22Rv1 (cell line): ENCODE measurements around the gene RIBC2.

Experiments
- ZFX ChIP-seq: fragments of 450-650 bp; IDR thresholded peaks from 2 replicates; pipeline ENCODE4 v1.6.1; 2017; ENCODE audit warnings: antibody characterized with exemption, borderline replicate concordance
- TF ChIP-seq, protein P1 (sequence below): fragments of 450-650 bp; IDR thresholded peaks from 2 replicates; pipeline ENCODE4 v1.5.1; 2017; ENCODE audit warnings: mild to moderate bottlenecking

DNA sequence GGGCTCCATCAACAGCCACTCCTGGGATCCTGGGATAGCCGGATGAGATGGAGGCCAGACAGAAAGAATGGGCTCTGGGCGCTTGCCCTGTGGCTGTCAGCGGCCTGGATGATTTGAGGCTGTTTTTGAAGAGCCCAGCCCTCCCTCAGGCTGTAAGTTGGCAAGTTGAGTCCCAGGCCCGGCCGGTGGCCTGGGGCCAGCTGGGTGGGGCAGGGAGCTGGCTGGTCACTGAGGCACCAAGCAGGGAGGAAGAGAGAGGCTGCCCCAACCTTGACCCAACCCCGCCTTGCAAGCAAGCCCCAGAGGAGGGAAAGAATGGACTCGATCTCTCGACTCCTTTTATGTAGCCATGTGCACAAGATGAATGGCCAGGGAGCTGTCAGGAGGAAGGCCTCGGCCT is 34.9 kb downstream of the RIBC2 start:
- TF ChIP-seq, protein P1, sequence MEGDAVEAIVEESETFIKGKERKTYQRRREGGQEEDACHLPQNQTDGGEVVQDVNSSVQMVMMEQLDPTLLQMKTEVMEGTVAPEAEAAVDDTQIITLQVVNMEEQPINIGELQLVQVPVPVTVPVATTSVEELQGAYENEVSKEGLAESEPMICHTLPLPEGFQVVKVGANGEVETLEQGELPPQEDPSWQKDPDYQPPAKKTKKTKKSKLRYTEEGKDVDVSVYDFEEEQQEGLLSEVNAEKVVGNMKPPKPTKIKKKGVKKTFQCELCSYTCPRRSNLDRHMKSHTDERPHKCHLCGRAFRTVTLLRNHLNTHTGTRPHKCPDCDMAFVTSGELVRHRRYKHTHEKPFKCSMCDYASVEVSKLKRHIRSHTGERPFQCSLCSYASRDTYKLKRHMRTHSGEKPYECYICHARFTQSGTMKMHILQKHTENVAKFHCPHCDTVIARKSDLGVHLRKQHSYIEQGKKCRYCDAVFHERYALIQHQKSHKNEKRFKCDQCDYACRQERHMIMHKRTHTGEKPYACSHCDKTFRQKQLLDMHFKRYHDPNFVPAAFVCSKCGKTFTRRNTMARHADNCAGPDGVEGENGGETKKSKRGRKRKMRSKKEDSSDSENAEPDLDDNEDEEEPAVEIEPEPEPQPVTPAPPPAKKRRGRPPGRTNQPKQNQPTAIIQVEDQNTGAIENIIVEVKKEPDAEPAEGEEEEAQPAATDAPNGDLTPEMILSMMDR = no peak
- no peak for TF ChIP-seq ZFX
